GM21786 (cell line): ENCODE data around the gene PDZK1IP1.
"Not testable (repeated sequence)": the region's sequence is repeated elsewhere in the genome, so short reads cannot be mapped to it uniquely, and the experiment has no call there.

Experiments used
- ATAC-seq: cut with Tn5 transposase; IDR thresholded peaks from one replicate; pipeline ENCODE4 v1.9.1; 2021; ENCODE audit not compliant: unreplicated experiment

The PDZK1IP1 gene

DNA sequence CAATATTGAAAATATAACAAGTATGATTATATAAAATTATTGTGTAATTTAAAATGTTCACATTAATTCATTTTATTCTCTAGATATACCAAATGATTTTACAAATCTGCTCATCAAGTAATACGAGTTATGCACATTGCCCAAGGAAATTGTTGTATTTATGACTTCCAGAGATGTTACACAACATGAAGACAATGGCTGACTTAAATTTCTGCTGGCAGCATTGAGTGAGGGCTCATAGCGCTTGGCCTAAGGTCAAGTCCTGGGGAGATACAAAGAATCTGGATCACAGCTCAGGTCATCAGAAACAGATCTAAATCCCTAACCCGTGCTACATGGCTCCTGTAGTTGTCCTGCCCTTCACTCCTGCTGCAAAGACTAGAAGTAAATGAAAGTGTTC, 49.5 kb downstream of the PDZK1IP1 start:
- ATAC-seq: not testable (repeated sequence)

DNA sequence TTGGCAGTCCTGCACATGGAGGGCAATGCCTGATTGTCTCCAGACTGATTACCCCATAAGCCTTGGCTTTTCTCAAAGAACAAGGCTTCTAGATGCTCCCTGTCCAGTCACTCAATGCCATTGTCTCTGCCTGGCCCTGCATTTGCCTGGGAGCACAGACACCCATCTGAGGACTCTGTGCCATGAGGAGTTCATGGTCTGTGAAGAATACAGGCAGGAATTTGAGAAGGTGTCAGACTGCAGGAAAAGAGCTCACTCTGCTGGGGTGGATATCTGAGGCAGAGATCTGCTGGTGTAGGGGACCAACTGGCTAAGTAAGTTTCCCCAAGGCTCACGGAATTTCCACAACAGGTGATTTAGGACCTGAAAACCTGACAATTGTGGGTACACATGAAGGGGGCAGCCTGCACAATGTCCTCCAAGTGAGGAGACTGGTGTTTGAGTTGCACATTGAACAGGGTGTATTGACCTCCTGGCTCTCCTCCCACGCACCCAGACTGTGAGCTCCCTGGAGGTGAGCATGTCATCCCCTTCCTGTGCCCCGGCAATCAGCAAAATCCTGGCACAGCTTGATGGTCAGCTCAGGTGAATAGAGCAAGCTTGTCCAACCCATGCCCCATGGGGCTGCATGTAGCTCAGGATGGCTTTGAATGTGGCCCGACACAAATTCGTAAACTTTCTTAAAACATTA, 51.8 kb downstream of the PDZK1IP1 start:
- ATAC-seq: no peak

DNA sequence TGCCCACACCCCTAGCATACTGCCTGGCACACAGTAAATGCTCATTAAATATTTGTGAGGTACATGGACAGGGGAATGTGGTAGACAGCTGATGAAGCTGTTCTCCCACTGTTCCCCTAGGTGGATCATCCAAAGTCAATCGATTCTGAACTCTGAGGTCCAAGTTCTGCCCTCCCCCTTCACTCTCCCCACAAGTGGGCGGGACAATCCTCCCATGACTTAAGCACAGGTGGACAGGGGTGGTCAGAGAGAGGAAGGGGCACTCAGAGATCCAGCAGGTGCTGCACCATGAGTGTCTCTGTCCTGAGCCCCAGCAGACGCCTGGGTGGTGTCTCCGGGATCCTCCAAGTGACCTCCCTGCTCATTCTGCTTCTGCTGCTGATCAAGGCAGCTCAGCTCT, 52.6 kb downstream of the PDZK1IP1 start, which contains the start of gene CYP4A22:
Gene CYP4A22 (plus strand): TSS at position 244 of the 400 bp plus-strand sequence. CDS start 45 bp downstream, at position 289.
- ATAC-seq: no peak
